H9 (cell line): ENCODE data around the gene KIF18B. TPM values are rescaled to one million over a fixed set of nuclear protein-coding genes. Genes with fewer than 3 reads are reported as not detected.

ENCODE experiments used
- DNase-seq: peaks from one replicate; pipeline ENCODE4 v3.0.0-alpha.2; 2017
- H2AFZ ChIP-seq: one replicate; pipeline ENCODE4 v1.6.1; 2013; ENCODE audit warnings: mild to moderate bottlenecking, low read length, control low read depth, moderate library complexity
- H2AK5ac ChIP-seq: 2 replicates; pipeline ENCODE4 v1.6.1; 2013; ENCODE audit warnings: low read length, control low read depth, mixed read lengths; ENCODE audit not compliant: insufficient read length
- H2BK120ac ChIP-seq: one replicate; pipeline ENCODE4 v1.6.1; 2013; ENCODE audit warnings: low read depth, mild to moderate bottlenecking, low read length, control low read depth, inconsistent platforms; ENCODE audit not compliant: poor library complexity, severe bottlenecking
- H2BK12ac ChIP-seq: 2 replicates; pipeline ENCODE4 v1.6.1; 2013; ENCODE audit warnings: low read length, control low read depth, mixed read lengths, low read depth; ENCODE audit not compliant: insufficient read length
- H2BK15ac ChIP-seq: 2 replicates; pipeline ENCODE4 v1.6.1; 2013; ENCODE audit warnings: low read depth, low read length, control low read depth
- H2BK20ac ChIP-seq: one replicate; pipeline ENCODE4 v1.6.1; 2013; ENCODE audit warnings: low read depth, mild to moderate bottlenecking, low read length, control low read depth, inconsistent platforms; ENCODE audit not compliant: poor library complexity, severe bottlenecking
- H2BK5ac ChIP-seq: 2 replicates; pipeline ENCODE4 v1.6.1; 2013; ENCODE audit warnings: low read length, control low read depth, mixed read lengths; ENCODE audit not compliant: insufficient read length
- H3K14ac ChIP-seq: 2 replicates; pipeline ENCODE4 v1.6.1; 2013; ENCODE audit warnings: low read length, control low read depth; ENCODE audit not compliant: insufficient read depth
- H3K18ac ChIP-seq: 2 replicates; pipeline ENCODE4 v1.6.1; 2013; ENCODE audit warnings: low read depth, mild to moderate bottlenecking, mixed read lengths, low read length, control low read depth; ENCODE audit not compliant: insufficient read length
- H3K23ac ChIP-seq: 2 replicates; pipeline ENCODE4 v1.6.1; 2013; ENCODE audit warnings: low read length, control low read depth, mixed read lengths, low read depth; ENCODE audit not compliant: insufficient read length
- H3K23me2 ChIP-seq: 2 replicates; pipeline ENCODE4 v1.6.1; 2013; ENCODE audit warnings: low read depth, mild to moderate bottlenecking, mixed read lengths, low read length, control low read depth; ENCODE audit not compliant: insufficient read length, poor library complexity, severe bottlenecking
- H3K27ac ChIP-seq: 2 replicates; pipeline ENCODE4 v1.5.1; 2013; ENCODE audit warnings: low read length, control low read depth, mixed read lengths, low read depth; ENCODE audit not compliant: insufficient read length
- H3K27me3 ChIP-seq: 2 replicates; pipeline ENCODE4 v1.6.1; 2013; ENCODE audit warnings: low read length, control low read depth, inconsistent platforms; ENCODE audit not compliant: insufficient read depth
- H3K4ac ChIP-seq: 2 replicates; pipeline ENCODE4 v1.6.1; 2013; ENCODE audit warnings: low read depth, mild to moderate bottlenecking, control low read depth, inconsistent platforms, low read length, moderate library complexity
- H3K4me1 ChIP-seq: 2 replicates; pipeline ENCODE4 v1.6.1; 2013; ENCODE audit warnings: low read length, control low read depth, inconsistent platforms; ENCODE audit not compliant: insufficient read depth
- H3K4me2 ChIP-seq: 2 replicates; pipeline ENCODE4 v1.6.1; 2013; ENCODE audit warnings: low read length, control low read depth, mixed read lengths; ENCODE audit not compliant: insufficient read length, insufficient read depth
- H3K56ac ChIP-seq: 2 replicates; pipeline ENCODE4 v1.6.1; 2013; ENCODE audit warnings: low read depth, mild to moderate bottlenecking, mixed read lengths, low read length, control low read depth; ENCODE audit not compliant: insufficient read length
- H3K79me1 ChIP-seq: 2 replicates; pipeline ENCODE4 v1.6.1; 2013; ENCODE audit warnings: low read depth, mild to moderate bottlenecking, moderate library complexity, low read length, control low read depth, inconsistent platforms; ENCODE audit not compliant: insufficient read depth, poor library complexity, severe bottlenecking
- H3K79me2 ChIP-seq: 2 replicates; pipeline ENCODE4 v1.6.1; 2013; ENCODE audit warnings: low read length, control low read depth, inconsistent platforms; ENCODE audit not compliant: insufficient read depth
- H3K9ac ChIP-seq: 2 replicates; pipeline ENCODE4 v1.6.1; 2013; ENCODE audit warnings: low read length, control low read depth, mixed read lengths; ENCODE audit not compliant: insufficient read length; ENCODE audit errors: extremely low read depth
- H3K9me3 ChIP-seq: one replicate; pipeline ENCODE4 v1.6.1; 2013; ENCODE audit warnings: low read depth, low read length, inconsistent platforms; ENCODE audit not compliant: control insufficient read depth
- H3T11ph ChIP-seq: one replicate; pipeline ENCODE4 v1.6.1; 2013; ENCODE audit warnings: mild to moderate bottlenecking, low read length, control low read depth, inconsistent platforms
- H4K20me1 ChIP-seq: one replicate; pipeline ENCODE4 v1.6.1; 2013; ENCODE audit not compliant: control insufficient read depth, insufficient read length, insufficient read depth
- H4K5ac ChIP-seq: 2 replicates; pipeline ENCODE4 v1.6.1; 2013; ENCODE audit warnings: low read depth, mild to moderate bottlenecking, mixed read lengths, low read length, control low read depth; ENCODE audit not compliant: insufficient read length
- H4K8ac ChIP-seq: replicated peaks from 2 replicates; pipeline ENCODE4 v1.6.1; 2013; ENCODE audit warnings: low read length, control low read depth, mixed read lengths, low read depth; ENCODE audit not compliant: insufficient read length
- H4K91ac ChIP-seq: 2 replicates; pipeline ENCODE4 v1.6.1; 2013; ENCODE audit warnings: low read depth, mild to moderate bottlenecking, moderate library complexity, mixed read lengths, low read length, control low read depth; ENCODE audit not compliant: insufficient read length
- H3K27ac Mint-ChIP-seq, 3 experiments: 2 replicates in 2 of 3; 3 replicates in 1 of 3; pipeline ENCODE4 v1.8.0; 2020 to 2021; ENCODE audit warnings: mixed read lengths in 3 of 3, mild to moderate bottlenecking in 1 of 3, moderate library complexity in 1 of 3
- H3K27me3 Mint-ChIP-seq: 2 replicates; pipeline ENCODE4 v1.8.0; 2021; ENCODE audit warnings: low read depth, mild to moderate bottlenecking, moderate library complexity, mixed read lengths
- H3K36me3 Mint-ChIP-seq, 3 experiments: 2 replicates in 2 of 3; 3 replicates in 1 of 3; pipeline ENCODE4 v1.8.0; 2020 to 2021; ENCODE audit warnings: low read depth in 3 of 3, mixed read lengths in 3 of 3; ENCODE audit not compliant: insufficient read depth in 1 of 3
- H3K4me1 Mint-ChIP-seq, 2 experiments: 2 replicates each; pipeline ENCODE4 v1.8.0; 2020; ENCODE audit warnings: mixed read lengths in 2 of 2
- H3K4me3 Mint-ChIP-seq, 2 experiments: 2 replicates in 1 of 2; 3 replicates in 1 of 2; pipeline ENCODE4 v1.8.0; 2020 to 2021; ENCODE audit warnings: mild to moderate bottlenecking in 2 of 2, mixed read lengths in 2 of 2, moderate library complexity in 1 of 2
- H3K9me3 Mint-ChIP-seq, 2 experiments: 2 replicates in 1 of 2; 3 replicates in 1 of 2; pipeline ENCODE4 v1.8.0; 2020; ENCODE audit warnings: mild to moderate bottlenecking in 2 of 2, mixed read lengths in 2 of 2, moderate library complexity in 1 of 2
- CTCF ChIP-seq: fragments of 200-600 bp; sonication (generic); conservative IDR thresholded peaks from 3 replicates; pipeline ENCODE4 v1.8.0; 2021; ENCODE audit warnings: antibody characterized with exemption, mild to moderate bottlenecking
- WGBS: extraction: QIAGEN DNeasy Blood & Tissue Kit; methylation state at CpG from one replicate; pipeline ENCODE4 v1.1.7; 2013; ENCODE audit warnings: missing lambda C conversion rate, low lambda C conversion rate, mixed read lengths; ENCODE audit not compliant: insufficient read length; ENCODE audit errors: extremely low coverage; 5-methylcytosine and 5-hydroxymethylcytosine counted together
- total RNA-seq: library from RNA; stranded (reverse); gene quantifications from 2 replicates; pipeline ENCODE4 v1.2.1, GENCODE V29; 2021

KIF18B gene
- total RNA-seq, 1 experiment from 2014 or later, result 51.8 TPM

GRCh38 chr17:44877121-44877520, 70.5 kb downstream of the KIF18B start:
- Histone ChIP-seq H3K4me2 (no peak overlapping the region), H3K9ac (no peak overlapping the region), H3K4me1 (no peaks in the 10 kb centered on the region), H3K23me2 (no peaks in the 10 kb centered on the region), H3K56ac (no peak overlapping the region), H3K27me3 (no peaks in the 10 kb centered on the region), H3K79me2 (no peaks in the 10 kb centered on the region), H2BK120ac (no peak overlapping the region), H4K5ac (no peak overlapping the region), H3K23ac (no peak overlapping the region), H3K9me3 (no peaks in the 10 kb centered on the region), H3K18ac (no peak overlapping the region), H2BK20ac (no peak overlapping the region), H2AK5ac (no peak overlapping the region), H4K91ac (no peak overlapping the region), H2AFZ (no peak overlapping the region), H2BK5ac (no peak overlapping the region), H3K27ac (no peak overlapping the region), H3K79me1 (no peaks in the 10 kb centered on the region), H4K8ac (no peak overlapping the region), H2BK12ac (no peak overlapping the region), H2BK15ac (no peak overlapping the region), H3T11ph (no peak overlapping the region), H4K20me1 (no peaks in the 10 kb centered on the region), H3K4ac (no peak overlapping the region), H3K14ac (no peak overlapping the region)
- Mint-ChIP-seq H3K27ac (no peak overlapping the region), H3K27me3 (no peaks in the 10 kb centered on the region), H3K36me3 (peaks cover 27 to 83% (median 64%) of the 10 kb centered on the region in 3 experiments), H3K9me3 (no peaks in the 10 kb centered on the region), H3K4me1 (no peaks in the 10 kb centered on the region), H3K4me3 (no peak overlapping the region)
- no CpG with 5 or more reads among the region's 5 CpGs for WGBS
- TF ChIP-seq CTCF, result no peak
- DNase-seq, result no peak
